Measurements from ENCODE around the gene BEST3. TPM values are rescaled to one million over a fixed set of nuclear protein-coding genes. Genes with fewer than 3 reads are reported as not detected.

BEST3 gene
- total and polyA plus RNA-seq, 2 of the 4 experiments (the other 2 are of a cell fraction), result under 0.01 to 0.07 TPM

DNA sequence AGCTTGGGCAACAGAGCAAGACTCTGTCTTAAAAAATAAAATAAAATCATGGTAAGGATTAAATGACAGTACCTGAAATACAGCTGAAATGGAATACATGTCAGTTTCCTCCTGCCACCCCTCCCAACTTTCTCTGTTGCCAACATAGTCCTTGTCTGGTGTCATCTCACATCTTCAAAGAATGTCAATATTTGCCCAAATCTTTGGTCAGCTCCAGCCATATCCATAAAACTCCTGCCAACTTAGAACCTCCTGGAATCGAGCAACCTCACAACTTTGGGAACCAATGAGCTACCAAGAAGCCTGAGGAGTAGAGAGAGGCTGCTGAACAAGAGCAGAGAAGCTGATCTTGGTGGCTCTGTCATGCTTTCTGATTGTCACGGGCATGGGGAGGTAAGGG, 77.6 kb downstream of the BEST3 start:
- Histone ChIP-seq H4K8ac (ENCODE audit: low read depth in 2 of 2, low read length in 2 of 2) (no peak overlapping the region), H2AK9ac (replicated peaks; ENCODE audit: low read depth, low read length, poor library complexity) (no peak overlapping the region), H2AFZ (replicated peaks; ENCODE audit: low read length, poor library complexity) (no peak overlapping the region), H3K18ac (ENCODE audit: low read depth, low read length) (no peak overlapping the region), H3K27me3 (ENCODE audit: control insufficient read depth, insufficient read depth, low read length) (peaks cover 24% of the 10 kb centered on the region), H3K27ac (ENCODE audit: insufficient read depth, low read length) (no peak overlapping the region), H2BK15ac (ENCODE audit: low read depth, low read length) (no peak overlapping the region), H3K56ac (ENCODE audit: extremely low read depth, insufficient read depth, low read length) (no peak overlapping the region), H3K4me2 (ENCODE audit: low read depth, low read length) (no peak overlapping the region), H3K4me3 (ENCODE audit: insufficient read depth, low read depth, low read length) (no peak overlapping the region), H3K14ac (replicated peaks; ENCODE audit: low read depth, low read length) (no peak overlapping the region), H2BK120ac (ENCODE audit: low read depth, low read length) (no peak overlapping the region), H3K23ac (ENCODE audit: low read depth, low read length) (no peak overlapping the region), H4K20me1 (ENCODE audit: insufficient read depth, low read length) (no peaks in the 10 kb centered on the region), H3K36me3 (ENCODE audit: control insufficient read depth, insufficient read depth, low read length) (no peaks in the 10 kb centered on the region), H3K9me1 (ENCODE audit: insufficient read depth, low read length) (no peaks in the 10 kb centered on the region), H4K91ac (ENCODE audit: insufficient read depth, low read depth, low read length) (no peak overlapping the region), H3K9ac (ENCODE audit: low read depth, low read length) (no peak overlapping the region), H2BK5ac (ENCODE audit: low read depth, low read length, poor library complexity, severe bottlenecking) (no peak overlapping the region), H3K4me1 (ENCODE audit: control insufficient read depth, insufficient read depth, low read length) (no peaks in the 10 kb centered on the region), H3K79me1 (ENCODE audit: low read depth in 1 of 2, low read length in 2 of 2) (no peaks in the 10 kb centered on the region), H4K5ac (ENCODE audit: low read depth, low read length) (no peak overlapping the region), H2AK5ac (ENCODE audit: low read depth, low read length) (no peak overlapping the region), H3K9me3 (ENCODE audit: control insufficient read depth, insufficient read depth, low read length) (no peaks in the 10 kb centered on the region), H3K4ac (ENCODE audit: low read depth, low read length) (no peak overlapping the region), H2BK20ac (ENCODE audit: low read depth, low read length) (no peak overlapping the region)
- intact Hi-C loops (cut with micrococcal nuclease), result no loop called here
- dilution Hi-C loops (cut with HindIII; ENCODE audit: low sequenced_read_pairs, unreplicated experiment), result no loop called here
- POLR2A ChIA-PET (ENCODE audit: unreplicated experiment), result no interaction called here
- no peak for DNase-seq
- no TSS peak for BruUV-seq (replicated peaks)
- CTCF ChIA-PET, result no interaction called here
- in situ Hi-C loops (cut with MboI; ENCODE audit: low sequenced_read_pairs), result no loop called here
- WGBS, 2 experiments (ENCODE audit: extremely low coverage in 2 of 2, insufficient read length in 1 of 2), result no CpG with 5 or more reads among the region's 2 CpGs
- TF ChIP-seq RCOR1 (IDR thresholded peaks at IDR 0.05; ENCODE audit: insufficient replicate concordance, low read length), result no peak
- TF ChIP-seq MAFK (IDR thresholded peaks at IDR 0.05; ENCODE audit: low read depth, low read length), result no peak
- TF ChIP-seq USF2 (IDR thresholded peaks at IDR 0.05; ENCODE audit: low read depth, low read length), result no peak
- TF ChIP-seq, protein P1, sequence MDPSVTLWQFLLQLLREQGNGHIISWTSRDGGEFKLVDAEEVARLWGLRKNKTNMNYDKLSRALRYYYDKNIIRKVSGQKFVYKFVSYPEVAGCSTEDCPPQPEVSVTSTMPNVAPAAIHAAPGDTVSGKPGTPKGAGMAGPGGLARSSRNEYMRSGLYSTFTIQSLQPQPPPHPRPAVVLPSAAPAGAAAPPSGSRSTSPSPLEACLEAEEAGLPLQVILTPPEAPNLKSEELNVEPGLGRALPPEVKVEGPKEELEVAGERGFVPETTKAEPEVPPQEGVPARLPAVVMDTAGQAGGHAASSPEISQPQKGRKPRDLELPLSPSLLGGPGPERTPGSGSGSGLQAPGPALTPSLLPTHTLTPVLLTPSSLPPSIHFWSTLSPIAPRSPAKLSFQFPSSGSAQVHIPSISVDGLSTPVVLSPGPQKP (IDR thresholded peaks at IDR 0.05; ENCODE audit: borderline replicate concordance, low read depth, low read length), result no peak
- no peak for TF ChIP-seq MXI1 (IDR thresholded peaks at IDR 0.05; ENCODE audit: borderline replicate concordance, low read depth, low read length)
- TF ChIP-seq NFE2L2 (IDR thresholded peaks at IDR 0.05; ENCODE audit: low read depth, low read length), result no peak
- no peak for TF ChIP-seq RAD21 (IDR thresholded peaks at IDR 0.05; ENCODE audit: low read length)
- TF ChIP-seq MAZ (IDR thresholded peaks at IDR 0.05; ENCODE audit: borderline replicate concordance, low read depth, low read length), result no peak
- no peak for TF ChIP-seq RFX5 (IDR thresholded peaks at IDR 0.05; ENCODE audit: low read depth, low read length)
- no peak for TF ChIP-seq BHLHE40 (IDR thresholded peaks at IDR 0.05; ENCODE audit: low read depth, low read length)
- TF ChIP-seq CHD1 (IDR thresholded peaks at IDR 0.05; ENCODE audit: low read depth, low read length), result no peak
- TF ChIP-seq CTCF (conservative IDR thresholded peaks at IDR 0.05; ENCODE audit: low read depth, low read length), result no peak
- TF ChIP-seq SMC3 (IDR thresholded peaks at IDR 0.05; ENCODE audit: low read depth, low read length), result no peak
- no peak for ATAC-seq (ENCODE audit: low read depth)

Measured in IMR-90 (cell line).